DMS53 treated with DMSO at 0.1 percent for 48 hours (cell line): ENCODE measurements around the gene HYAL1.

ENCODE experiments used
- DNase-seq: peaks from one replicate; lab custom pipeline; 2025; ENCODE audit not compliant: unreplicated experiment; lab: John Stamatoyannopoulos, UW

Gene HYAL1, protein sequence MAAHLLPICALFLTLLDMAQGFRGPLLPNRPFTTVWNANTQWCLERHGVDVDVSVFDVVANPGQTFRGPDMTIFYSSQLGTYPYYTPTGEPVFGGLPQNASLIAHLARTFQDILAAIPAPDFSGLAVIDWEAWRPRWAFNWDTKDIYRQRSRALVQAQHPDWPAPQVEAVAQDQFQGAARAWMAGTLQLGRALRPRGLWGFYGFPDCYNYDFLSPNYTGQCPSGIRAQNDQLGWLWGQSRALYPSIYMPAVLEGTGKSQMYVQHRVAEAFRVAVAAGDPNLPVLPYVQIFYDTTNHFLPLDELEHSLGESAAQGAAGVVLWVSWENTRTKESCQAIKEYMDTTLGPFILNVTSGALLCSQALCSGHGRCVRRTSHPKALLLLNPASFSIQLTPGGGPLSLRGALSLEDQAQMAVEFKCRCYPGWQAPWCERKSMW

DNA sequence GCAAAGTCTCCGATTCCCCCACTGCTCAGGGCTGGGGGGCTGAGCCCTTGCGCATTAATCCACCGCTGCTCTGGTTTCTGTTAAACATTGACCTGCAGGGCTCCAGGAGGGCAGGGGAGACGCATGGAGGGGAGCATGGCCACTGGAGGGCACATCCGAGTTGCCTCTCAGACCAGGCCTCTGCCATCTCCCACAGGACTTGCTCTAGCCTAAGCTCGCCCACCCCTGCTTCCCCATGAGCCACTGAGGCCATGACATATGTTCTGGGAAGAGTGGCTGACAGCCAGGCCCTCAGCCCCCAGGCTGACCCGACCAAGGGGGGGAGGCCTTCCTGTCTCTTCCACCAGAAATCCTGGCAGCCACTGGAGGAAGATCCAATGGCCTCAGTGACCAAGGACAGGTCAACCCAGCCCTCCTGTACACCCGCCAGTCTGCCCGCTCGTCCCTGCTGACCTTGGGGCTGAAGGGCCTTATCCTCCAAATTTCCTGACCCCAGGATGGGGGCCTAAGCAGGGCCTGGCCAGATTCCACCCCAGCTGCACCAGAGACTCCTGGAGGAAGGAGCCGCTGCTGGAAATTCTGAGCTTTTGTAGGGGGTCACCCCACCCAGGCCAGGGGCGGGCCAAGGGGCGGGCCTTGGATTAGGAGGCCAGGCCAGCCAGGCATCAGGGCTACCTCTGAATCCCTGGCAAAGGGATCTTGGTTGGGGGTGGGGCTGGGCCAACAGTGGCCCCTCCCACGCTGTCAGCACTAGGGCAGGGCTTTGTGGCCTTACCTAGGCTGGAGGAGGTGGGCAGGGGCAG is at the start of gene HYAL1:
TSS of gene HYAL1 (minus strand) at position 562 of the 803 bp plus-strand sequence. CDS start 618 bp downstream, outside the sequence.
- DNase-seq: no peak

DNA sequence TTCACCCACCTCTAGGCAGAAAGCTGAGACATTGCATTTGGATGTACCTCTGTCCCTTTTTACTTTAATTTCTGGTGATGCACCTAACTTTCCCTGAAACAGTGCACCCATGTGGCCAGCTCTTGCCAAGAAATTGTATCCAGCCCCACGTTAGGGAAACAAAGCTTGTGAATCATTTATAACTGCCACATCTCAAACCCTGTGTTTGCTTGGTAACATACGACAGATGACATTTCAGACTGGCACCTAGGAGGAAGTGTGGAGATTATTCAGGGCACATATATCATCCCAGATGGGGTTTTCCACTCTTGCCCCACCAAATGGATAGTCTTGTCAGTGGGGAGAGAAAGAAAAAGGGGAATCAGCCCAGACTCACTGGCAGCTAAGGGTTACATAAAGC is 49.4 kb upstream of the HYAL1 start:
- DNase-seq: no peak

- DNase-seq: no peak
Measured at GRCh38 chr3:50351323-50351697, 47.9 kb upstream of the HYAL1 start.

- peak; percentile 51 for DNase-seq
Measured at GRCh38 chr3:50350527-50351322, 47.4 kb upstream of the HYAL1 start, which contains the start of the genes CYB561D2 and NPRL2. Gene CYB561D2, plus strand, starts transcription at chr3:50350862. Its CDS starts 572 bp downstream, at chr3:50351434. Gene NPRL2, minus strand, starts transcription at chr3:50350775. Its CDS starts 123 bp downstream, at chr3:50350652.

GRCh38 chr3:50350213-50350526 is 46.8 kb upstream of the HYAL1 start:
- DNase-seq: no peak

DNA sequence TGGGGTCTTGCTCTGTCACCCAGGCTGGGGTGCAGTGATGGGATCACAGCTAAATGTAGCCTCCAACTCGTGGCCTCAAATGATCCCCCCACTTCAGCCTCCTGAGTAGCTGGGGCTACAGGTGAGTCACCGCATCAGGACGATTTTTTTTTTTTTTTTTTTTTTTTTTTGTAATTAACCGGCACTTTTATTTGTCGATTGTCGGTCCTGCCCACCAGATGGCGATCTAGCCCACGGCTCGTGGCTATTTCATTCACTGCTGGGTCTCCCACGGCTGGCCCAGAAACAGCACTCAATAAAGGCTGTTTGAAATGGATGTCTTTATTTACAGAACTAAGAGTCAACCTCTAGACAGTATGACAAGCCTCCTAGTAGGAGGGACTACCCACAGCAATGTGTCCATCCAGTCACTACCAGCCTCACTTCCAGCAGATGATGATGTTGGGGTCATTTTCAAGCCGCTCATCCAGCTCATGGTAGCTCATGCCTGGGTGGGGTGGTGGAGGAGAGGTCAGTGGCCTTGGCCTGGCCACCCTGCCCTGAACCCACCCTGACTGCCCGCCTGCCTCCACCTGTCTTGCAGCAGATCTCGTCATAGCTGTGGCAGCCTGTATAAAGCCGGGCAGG is 43.9 kb upstream of the HYAL1 start:
- DNase-seq: peak; percentile 44

DNA sequence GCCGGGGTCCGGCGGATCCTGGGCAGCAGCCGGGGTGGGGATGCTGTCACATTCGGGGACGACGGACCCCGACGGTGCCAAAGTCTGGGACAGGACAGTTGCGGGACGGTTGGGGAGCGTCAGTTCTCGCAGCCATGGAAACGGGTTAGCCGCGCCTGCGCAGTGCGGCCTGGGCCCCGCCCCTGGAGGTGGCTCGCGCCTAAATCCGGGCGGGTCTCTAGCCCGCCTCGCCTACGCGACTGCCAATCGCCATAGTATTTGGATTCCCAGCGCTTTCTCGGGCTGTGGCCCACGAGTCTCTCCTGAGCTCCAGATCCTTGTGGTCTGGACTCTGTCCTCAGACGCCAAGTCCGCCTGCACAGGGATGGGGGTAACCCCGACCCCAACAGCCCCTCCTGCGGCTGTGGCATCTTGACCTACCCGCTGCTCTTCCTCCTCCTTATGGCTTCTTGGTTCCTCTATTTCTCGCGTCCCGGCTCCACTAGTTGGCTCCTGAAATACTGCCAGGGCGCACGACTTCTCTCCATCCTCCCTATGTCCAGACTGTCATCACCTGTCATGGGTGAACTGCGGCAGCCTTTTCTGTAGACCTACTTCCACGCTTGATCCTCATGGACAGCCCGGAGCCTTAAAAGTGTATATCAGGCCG is 42.3 kb upstream of the HYAL1 start, which contains the start of gene ZMYND10:
TSS of gene ZMYND10 (minus strand) at position 147 of the 649 bp plus-strand sequence. CDS start 153 bp downstream, outside the sequence.
- no peak for DNase-seq

- DNase-seq: no peak
Measured at GRCh38 chr3:50345008-50345407, 41.6 kb upstream of the HYAL1 start.

GRCh38 chr3:50342813-50343633 is 39.6 kb upstream of the HYAL1 start:
- no peak for DNase-seq

- DNase-seq: no peak
Measured at GRCh38 chr3:50341996-50342650, 38.7 kb upstream of the HYAL1 start.

- no peak for DNase-seq
Measured at GRCh38 chr3:50341537-50341936, 38.2 kb upstream of the HYAL1 start.

DNA sequence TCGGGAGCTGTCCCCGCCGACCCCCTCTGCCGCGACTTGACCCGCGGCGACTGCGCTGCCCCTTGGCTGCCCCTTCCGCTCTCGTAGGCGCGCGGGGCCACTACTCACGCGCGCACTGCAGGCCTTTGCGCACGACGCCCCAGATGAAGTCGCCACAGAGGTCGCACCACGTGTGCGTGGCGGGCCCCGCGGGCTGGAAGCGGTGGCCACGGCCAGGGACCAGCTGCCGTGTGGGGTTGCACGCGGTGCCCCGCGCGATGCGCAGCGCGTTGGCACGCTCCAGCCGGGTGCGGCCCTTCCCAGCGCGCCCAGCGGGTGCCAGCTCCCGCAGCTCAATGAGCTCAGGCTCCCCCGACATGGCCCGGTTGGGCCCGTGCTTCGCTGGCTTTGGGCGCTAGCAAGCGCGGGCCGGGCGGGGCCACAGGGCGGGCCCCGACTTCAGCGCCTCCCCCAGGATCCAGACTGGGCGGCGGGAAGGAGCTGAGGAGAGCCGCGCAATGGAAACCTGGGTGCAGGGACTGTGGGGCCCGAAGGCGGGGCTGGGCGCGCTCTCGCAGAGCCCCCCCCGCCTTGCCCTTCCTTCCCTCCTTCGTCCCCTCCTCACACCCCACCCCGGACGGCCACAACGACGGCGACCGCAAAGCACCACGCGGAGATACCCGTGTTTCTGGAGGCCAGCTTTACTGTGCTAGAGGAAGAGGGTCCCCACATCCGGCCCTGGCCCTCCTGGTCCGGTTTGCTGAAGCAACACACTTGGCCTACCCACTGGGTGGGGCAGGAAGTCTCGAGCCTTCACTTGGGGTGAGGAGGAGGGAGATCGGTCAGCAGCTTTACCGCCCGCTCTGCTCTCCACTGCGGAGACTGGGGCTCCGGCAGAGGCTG is 37.3 kb upstream of the HYAL1 start, which contains the start of gene RASSF1:
TSS of gene RASSF1 (minus strand) at position 389 of the 882 bp plus-strand sequence. CDS start at position 358, 31 bp downstream.
- no peak for DNase-seq

DNA sequence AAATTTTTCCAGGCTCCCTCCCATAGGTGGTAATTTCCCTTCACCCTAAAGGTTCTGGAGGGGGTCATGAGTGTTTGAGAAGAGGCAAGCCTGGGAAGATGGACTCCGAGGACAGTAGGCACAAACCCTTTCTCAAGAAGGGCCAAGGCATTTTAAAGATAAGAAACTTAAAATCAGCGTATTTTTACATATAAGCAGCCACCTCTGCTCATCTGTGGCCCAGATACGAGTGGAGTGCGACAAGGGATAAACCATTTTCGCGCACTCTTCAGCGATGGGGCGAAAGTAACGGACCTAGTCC is 36.7 kb upstream of the HYAL1 start:
- DNase-seq: no peak

DNA sequence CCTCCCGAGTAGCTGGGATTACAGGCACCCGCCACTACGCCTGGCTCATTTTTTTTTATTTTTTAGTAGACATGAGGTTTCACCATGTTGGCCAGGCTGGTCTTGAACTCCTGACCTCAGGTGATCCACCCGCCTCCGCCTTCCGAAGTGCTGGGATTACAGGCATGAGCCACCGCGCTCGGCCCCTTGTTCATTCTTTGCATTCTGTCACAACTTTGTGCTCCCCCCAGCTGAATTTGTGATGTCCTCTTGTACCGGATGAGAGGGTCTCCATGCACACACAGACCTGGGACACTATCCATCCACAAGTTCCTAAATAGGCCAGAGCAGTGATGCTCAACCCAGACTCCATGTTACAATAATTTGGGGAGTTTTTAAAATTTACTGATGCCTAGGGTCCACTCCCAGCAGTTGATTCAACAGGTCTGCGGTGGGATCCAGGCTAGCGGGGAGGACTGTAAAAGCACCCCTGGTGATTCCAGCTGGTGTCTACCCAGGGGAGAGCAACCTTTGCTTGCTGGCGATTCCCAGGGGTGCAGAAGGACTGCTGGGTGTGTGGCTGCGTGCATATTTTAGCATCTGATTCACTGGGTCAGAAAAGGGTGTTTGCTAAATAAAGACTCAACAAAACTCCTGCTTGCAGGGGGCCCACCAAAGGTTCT is 36.2 kb upstream of the HYAL1 start:
- no peak for DNase-seq

DNA sequence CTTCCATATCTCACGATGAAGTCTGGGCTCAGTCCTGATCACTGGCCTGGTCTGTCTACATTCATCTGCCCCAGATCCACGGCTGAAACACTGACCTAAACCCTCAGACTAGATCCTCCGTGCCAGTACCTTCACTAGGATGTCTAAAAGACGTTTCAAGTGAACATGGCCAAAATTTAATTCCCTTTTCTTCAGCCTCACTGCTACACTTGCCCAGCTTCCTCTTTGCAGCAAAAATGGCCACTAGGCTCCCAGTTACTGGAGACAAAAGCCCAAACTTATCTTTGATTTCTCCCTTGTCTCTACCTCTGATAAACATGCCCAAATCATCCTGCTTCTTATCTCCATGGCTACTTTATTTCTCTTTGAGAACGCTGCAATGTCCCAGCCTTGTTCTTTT is 35.6 kb upstream of the HYAL1 start:
- no peak for DNase-seq

GRCh38 chr3:50337175-50337861 is 33.9 kb upstream of the HYAL1 start:
- DNase-seq: peak; percentile 74
